GM12891 (cell line): Measurements from ENCODE around the gene FAM20C.

Experiments
- POLR2A ChIP-seq: IDR thresholded peaks from 2 replicates; pipeline ENCODE4 v1.6.1; 2011; ENCODE audit warnings: low read depth, low read length, control low read depth
- POLR2AphosphoS5 ChIP-seq: IDR thresholded peaks from 2 replicates; pipeline ENCODE4 v1.6.1; 2011; ENCODE audit warnings: low read depth, low read length, control low read depth
- POU2F2 ChIP-seq: IDR thresholded peaks from 2 replicates; pipeline ENCODE4 v1.6.1; 2011; ENCODE audit warnings: low read depth, mild to moderate bottlenecking, control low read depth, low read length, moderate library complexity

GRCh38 chr7:159370-160270 is 32.8 kb upstream of the FAM20C start:
- TF ChIP-seq POU2F2 (no peak), POLR2AphosphoS5 (no peak), POLR2A (no peak)
